Eye (tissue), 1 donor: ENCODE data around the gene PCBD2.

Experiments
- DNase-seq: peaks from one replicate; pipeline ENCODE4 v3.0.0-alpha.2; 2015

Gene PCBD2

GRCh38 chr5:135008556-135008955, 103.6 kb downstream of the PCBD2 start:
- no peak for DNase-seq

GRCh38 chr5:135008981-135009735, 104.2 kb downstream of the PCBD2 start:
- DNase-seq = no peak

- DNase-seq = no peak
These were observed 105.0 kb downstream of the PCBD2 start for GRCh38 chr5:135009736-135010501.

DNA sequence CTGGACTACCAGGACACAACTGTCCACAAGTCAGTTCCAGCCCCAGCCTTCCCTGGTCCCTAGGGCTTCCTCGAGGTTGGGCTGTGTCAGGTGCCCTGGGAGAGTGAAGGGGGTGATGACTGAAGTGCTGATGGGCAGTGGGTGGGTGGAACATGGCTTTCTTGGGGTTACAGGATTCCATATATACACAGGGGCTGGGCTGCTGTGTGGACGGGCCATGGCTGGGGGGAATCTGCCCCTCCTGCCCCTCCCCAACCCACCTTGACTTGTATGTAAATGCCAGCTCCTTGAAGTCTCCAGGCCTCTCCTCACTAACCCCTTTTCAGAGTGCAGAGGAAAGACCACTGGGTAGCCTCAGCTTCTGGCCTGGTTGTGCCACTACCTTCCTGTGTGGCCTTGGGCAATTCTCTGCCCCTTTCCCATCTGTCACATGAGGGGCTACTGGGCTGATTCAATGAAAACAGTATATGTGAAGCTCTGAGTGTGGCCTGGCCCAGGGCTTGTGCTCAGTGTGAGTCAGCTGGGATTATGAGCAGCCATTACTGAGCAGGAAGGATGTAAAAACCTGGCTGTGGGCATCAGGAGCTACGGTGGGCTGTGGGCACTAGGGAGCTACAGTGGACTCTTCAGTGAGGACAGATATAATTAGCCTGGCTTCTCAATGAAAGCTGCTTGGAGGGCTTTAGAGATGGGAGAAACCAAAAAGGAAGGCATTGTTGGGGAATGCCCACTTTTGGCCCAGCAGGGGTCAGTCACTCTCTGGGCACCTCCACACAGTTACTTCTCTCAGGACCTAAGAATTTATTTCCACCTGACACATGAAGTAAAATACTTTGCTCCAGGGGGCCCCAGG, 105.8 kb downstream of the PCBD2 start:
- DNase-seq = no peak

GRCh38 chr5:135011355-135012032, 106.6 kb downstream of the PCBD2 start:
- DNase-seq = no peak

GRCh38 chr5:135012033-135012588, 107.2 kb downstream of the PCBD2 start:
- DNase-seq = no peak
